Spleen (tissue), 11 donors: ENCODE data around the gene CENPB. TPM values are rescaled to one million over a fixed set of nuclear protein-coding genes. Genes with fewer than 3 reads are reported as not detected.

ENCODE experiments used
- DNase-seq: peaks from one replicate; pipeline ENCODE4 v3.0.0-alpha.2; 2020
- H3K27ac ChIP-seq, 8 donors: fragments of 200-600 bp; sonication (generic) in 7 of 8; 1 replicate in 4 of 8; 2 replicates in 4 of 8; pipeline versions ENCODE4 v1.5.0 to v1.8.0; 2016 to 2021; ENCODE audit warnings: inconsistent platforms in 4 of 8, mild to moderate bottlenecking in 4 of 8, moderate library complexity in 1 of 8
- H3K27me3 ChIP-seq, 7 donors: fragments of 200-600 bp; sonication (generic) in 6 of 7; replicated peaks in 1 of 7; 1 replicate in 4 of 7; 2 replicates in 3 of 7; pipeline versions ENCODE4 v1.5.0 to v1.8.0; 2016 to 2021; ENCODE audit warnings: inconsistent platforms in 3 of 7, mild to moderate bottlenecking in 1 of 7
- H3K36me3 ChIP-seq, 6 donors: fragments of 200-600 bp; sonication (generic) in 5 of 6; 1 replicate in 4 of 6; 2 replicates in 2 of 6; pipeline versions ENCODE4 v1.5.0 to v1.8.0; 2016 to 2021; ENCODE audit warnings: inconsistent platforms in 2 of 6
- H3K4me1 ChIP-seq, 6 donors: fragments of 200-600 bp; sonication (generic) in 5 of 6; 1 replicate in 3 of 6; 2 replicates in 3 of 6; pipeline versions ENCODE4 v1.5.0 to v1.8.0; 2016 to 2021; ENCODE audit warnings: inconsistent platforms in 3 of 6
- H3K4me3 ChIP-seq, 8 donors: fragments of 200-600 bp; sonication (generic) in 7 of 8; 1 replicate in 4 of 8; 2 replicates in 4 of 8; pipeline versions ENCODE4 v1.5.0 to v1.8.0; 2016 to 2021; ENCODE audit warnings: inconsistent platforms in 4 of 8, mild to moderate bottlenecking in 4 of 8, moderate library complexity in 2 of 8
- H3K9me3 ChIP-seq, 8 donors: fragments of 200-600 bp; sonication (generic) in 7 of 8; 1 replicate in 4 of 8; 2 replicates in 4 of 8; pipeline versions ENCODE4 v1.5.0 to v1.8.0; 2016 to 2021; ENCODE audit warnings: inconsistent platforms in 4 of 8
- CTCF ChIP-seq, 11 experiments: fragments of 200-600 bp in 7 of 11; fragments of 450-650 bp in 4 of 11; sonication (generic) in 4 of 11; IDR thresholded peaks in 8 of 11; conservative IDR thresholded peaks in 3 of 11; 1 replicate in 7 of 11; 2 replicates in 4 of 11; pipeline versions ENCODE4 v1.4.0 to v1.8.0; 2016 to 2021; ENCODE audit warnings: antibody characterized with exemption in 11 of 11, inconsistent platforms in 4 of 11, mild to moderate bottlenecking in 1 of 11
- POLR2A ChIP-seq, 3 donors: fragments of 450-650 bp; IDR thresholded peaks; one replicate each; pipeline ENCODE4 v1.5.1; 2017; ENCODE audit warnings: antibody characterized with exemption in 3 of 3, mild to moderate bottlenecking in 1 of 3
- POLR2AphosphoS5 ChIP-seq, 3 donors: sonication (generic); formaldehyde crosslinking; IDR thresholded peaks; one replicate each; pipeline ENCODE4 v1.5.1; 2017; ENCODE audit warnings: antibody characterized with exemption in 3 of 3
- WGBS, 5 donors: extraction: QIAGEN DNeasy Blood & Tissue Kit in 3 of 5; methylation state at CpG; one replicate each; pipeline versions ENCODE4 v1.1.5 to v1.1.7; 2013 to 2018; 5-methylcytosine and 5-hydroxymethylcytosine counted together
- intact Hi-C: fragments of 100-400 bp; cut with DNase I; formaldehyde crosslinking; loops from one replicate; pipeline ENCODE4 v1.15.0; 2023; ENCODE audit warnings: low total_unique reads
- polyA plus RNA-seq, 3 donors: library from polyadenylated mRNA; stranded (reverse); fragments of 200-250 nt; gene quantifications; one replicate each; pipeline ENCODE4 v1.2.1, GENCODE V29; 2013
- total RNA-seq, 7 donors: library from RNA; depleted of rRNA in 3 of 7; stranded (reverse); fragments of >200 nt in 3 of 7; fragmentation: NEBNext Ultra II Directional in 4 of 7; extraction: Animal tissue kit (Norgen Biotek cat#: 25700) in 4 of 7; gene quantifications; one replicate each; pipeline versions ENCODE4 v1.1.0 to v1.2.1, GENCODE V29; 2016 to 2021
- donor health status: healthy with polysubstance abuse.
- donor health status: DM: no; HTN: no; CAD: no; lungs with moderate emphysema.
- donor health status: DM: no; HTN: no; CAD: no.
- donor health status: Bipolar disorder and iron deficiency.
- donor health status: healthy.
- donor health status: DM: no; HTN: no; CAD: no.
- donor health status: DM: yes; HTN: yes; CAD: no.

The CENPB gene
- total and polyA plus RNA-seq, 10 donors = 24.8 to 84.7 (median 55.6) TPM

GRCh38 chr20:3739054-3739925 is 47.2 kb downstream of the CENPB start:
- TF ChIP-seq POLR2AphosphoS5 (IDR thresholded peaks at IDR 0.05) (peak; percentile 74 to 84 (median 80)), POLR2A (IDR thresholded peaks at IDR 0.05) (no peak)
- DNase-seq = peak; percentile 86
- peaks cover 10 to 87% (median 30%) of the 10 kb centered on the region in 6 donors for H3K4me1 ChIP-seq
- WGBS, 5 donors = 60 to 73% (median 63%) methylated on average over 16 to 19 of the region's 19 CpGs
- no peaks in the 10 kb centered on the region for H3K9me3 ChIP-seq
- H3K36me3 ChIP-seq = peaks cover 0 to 44% (median 0%) of the 10 kb centered on the region in 6 donors
- no peak overlapping the region for H3K4me3 ChIP-seq
- intact Hi-C loops = no loop called here
- peak overlapping the region; percentile 53 to 88 (median 78) for H3K27ac ChIP-seq
- no peaks in the 10 kb centered on the region for H3K27me3 ChIP-seq

- Histone ChIP-seq H3K4me1 (peaks cover 10 to 91% (median 34%) of the 10 kb centered on the region in 6 donors), H3K36me3 (peaks cover 0 to 35% (median 0%) of the 10 kb centered on the region in 6 donors), H3K4me3 (no peak overlapping the region), H3K9me3 (no peaks in the 10 kb centered on the region), H3K27ac (peak overlapping the region in 4 of 8 donors; percentile 1 to 41 (median 26)), H3K27me3 (peaks cover 0 to 8% (median 0%) of the 10 kb centered on the region in 7 donors)
- no peak for TF ChIP-seq CTCF (IDR thresholded peaks at IDR 0.05 in 8 of 11, conservative IDR thresholded peaks at IDR 0.05 in 3 of 11)
- no peak for TF ChIP-seq POLR2A (IDR thresholded peaks at IDR 0.05)
- TF ChIP-seq POLR2AphosphoS5 (IDR thresholded peaks at IDR 0.05) = no peak
- 66 to 78% (median 68%) methylated on average over 11 of the region's 11 CpGs for WGBS, 5 donors
- intact Hi-C loops = no loop called here
- DNase-seq = no peak
Observed at GRCh38 chr20:3738111-3739053, 48.2 kb downstream of the CENPB start.

GRCh38 chr20:3735768-3736167 is 50.8 kb downstream of the CENPB start:
- Histone ChIP-seq H3K27me3 (peaks cover 0 to 32% (median 10%) of the 10 kb centered on the region in 7 donors), H3K9me3 (no peaks in the 10 kb centered on the region), H3K4me1 (peaks cover 10 to 87% (median 40%) of the 10 kb centered on the region in 6 donors), H3K4me3 (no peak overlapping the region), H3K27ac (peak overlapping the region in 2 of 8 donors; percentile 7 to 81), H3K36me3 (peaks cover 0 to 15% (median 0%) of the 10 kb centered on the region in 6 donors)
- 72 to 92% (median 83%) methylated on average over 4 of the region's 4 CpGs for WGBS, 5 donors
- no peak for TF ChIP-seq POLR2AphosphoS5 (IDR thresholded peaks at IDR 0.05)
- no peak for TF ChIP-seq POLR2A (IDR thresholded peaks at IDR 0.05)
- no peak for TF ChIP-seq CTCF (IDR thresholded peaks at IDR 0.05 in 8 of 11, conservative IDR thresholded peaks at IDR 0.05 in 3 of 11)
- DNase-seq = no peak
- intact Hi-C loops = no loop called here

- no peak for TF ChIP-seq CTCF (IDR thresholded peaks at IDR 0.05 in 8 of 11, conservative IDR thresholded peaks at IDR 0.05 in 3 of 11)
- TF ChIP-seq POLR2AphosphoS5 (IDR thresholded peaks at IDR 0.05) = peak in 2 of 3 donors; percentile 50 to 67
- peak; percentile 73 for DNase-seq
- Histone ChIP-seq H3K9me3 (no peaks in the 10 kb centered on the region), H3K4me1 (peaks cover 9 to 87% (median 34%) of the 10 kb centered on the region in 6 donors), H3K36me3 (peaks cover 0 to 13% (median 0%) of the 10 kb centered on the region in 6 donors), H3K4me3 (peak overlapping the region in 4 of 8 donors; percentile 36 to 63 (median 48)), H3K27me3 (peaks cover 0 to 45% (median 10%) of the 10 kb centered on the region in 7 donors), H3K27ac (peak overlapping the region in 7 of 8 donors; percentile 22 to 82 (median 75))
- intact Hi-C loops = no loop called here
- 61 to 68% (median 65%) methylated on average over 12 of the region's 12 CpGs for WGBS, 5 donors
Observed at GRCh38 chr20:3734111-3734843, 52.3 kb downstream of the CENPB start.
